HG03439 (cell line): Measurements from ENCODE around the gene GPRASP2.
"Not testable (repeated sequence)": the region's sequence is repeated elsewhere in the genome, so short reads cannot be mapped to it uniquely, and the experiment has no call there.

ENCODE experiments used
- ATAC-seq: cut with Tn5 transposase; IDR thresholded peaks from one replicate; pipeline ENCODE4 v1.9.1; 2021; ENCODE audit warnings: mild to moderate bottlenecking, moderate library complexity; ENCODE audit not compliant: unreplicated experiment

Gene GPRASP2

GRCh38 chrX:102712216-102712966 is at the start of gene GPRASP2:
Gene GPRASP2, plus strand, starts transcription at chrX:102712448. Its CDS starts 2,422 bp downstream, at chrX:102714870.
- ATAC-seq, result no peak

DNA sequence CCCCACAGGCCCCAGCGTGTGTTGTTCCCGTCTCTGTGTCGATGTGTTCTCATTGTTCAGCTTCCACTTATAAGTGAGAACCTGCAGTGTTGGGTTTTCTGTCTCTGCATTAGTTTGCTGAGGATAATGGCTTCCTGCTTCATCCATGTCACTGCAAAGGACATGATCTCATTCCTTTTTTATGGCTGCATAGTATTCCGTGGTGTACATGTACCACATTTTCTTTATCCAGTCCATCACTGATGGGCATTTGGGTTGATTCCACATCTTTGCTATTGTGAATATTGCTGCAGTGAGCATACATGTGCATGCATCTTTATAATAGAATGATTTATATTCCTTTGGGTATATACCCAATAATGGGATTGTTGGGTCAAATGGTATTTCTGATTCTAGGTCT is 48.4 kb upstream of the GPRASP2 start:
- not testable (repeated sequence) for ATAC-seq

GRCh38 chrX:102667034-102667433 is 45.2 kb upstream of the GPRASP2 start:
- ATAC-seq, result not testable (repeated sequence)

- no peak for ATAC-seq
These were observed 42.7 kb upstream of the GPRASP2 start for GRCh38 chrX:102669526-102669925.

GRCh38 chrX:102672856-102673255 is 39.4 kb upstream of the GPRASP2 start:
- no peak for ATAC-seq

DNA sequence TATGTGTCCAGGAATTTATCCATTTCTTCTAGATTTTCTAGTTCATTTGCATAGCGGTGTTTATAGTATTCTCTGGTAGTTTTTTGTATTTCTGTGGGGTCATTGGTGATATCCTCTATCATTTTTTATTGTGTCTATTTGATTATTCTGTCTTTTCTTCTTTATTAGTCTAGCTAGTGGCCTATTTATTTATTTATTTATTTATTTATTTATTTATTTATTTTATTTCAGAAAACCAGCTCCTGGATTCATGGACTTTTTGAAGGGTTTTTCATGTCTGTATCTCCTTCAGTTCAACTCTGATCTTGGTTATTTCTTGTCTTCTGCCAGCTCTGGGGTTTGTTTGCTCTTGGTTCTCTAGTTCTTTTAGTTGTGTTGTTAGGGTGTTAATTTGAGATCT is 34.8 kb upstream of the GPRASP2 start:
- not testable (repeated sequence) for ATAC-seq

DNA sequence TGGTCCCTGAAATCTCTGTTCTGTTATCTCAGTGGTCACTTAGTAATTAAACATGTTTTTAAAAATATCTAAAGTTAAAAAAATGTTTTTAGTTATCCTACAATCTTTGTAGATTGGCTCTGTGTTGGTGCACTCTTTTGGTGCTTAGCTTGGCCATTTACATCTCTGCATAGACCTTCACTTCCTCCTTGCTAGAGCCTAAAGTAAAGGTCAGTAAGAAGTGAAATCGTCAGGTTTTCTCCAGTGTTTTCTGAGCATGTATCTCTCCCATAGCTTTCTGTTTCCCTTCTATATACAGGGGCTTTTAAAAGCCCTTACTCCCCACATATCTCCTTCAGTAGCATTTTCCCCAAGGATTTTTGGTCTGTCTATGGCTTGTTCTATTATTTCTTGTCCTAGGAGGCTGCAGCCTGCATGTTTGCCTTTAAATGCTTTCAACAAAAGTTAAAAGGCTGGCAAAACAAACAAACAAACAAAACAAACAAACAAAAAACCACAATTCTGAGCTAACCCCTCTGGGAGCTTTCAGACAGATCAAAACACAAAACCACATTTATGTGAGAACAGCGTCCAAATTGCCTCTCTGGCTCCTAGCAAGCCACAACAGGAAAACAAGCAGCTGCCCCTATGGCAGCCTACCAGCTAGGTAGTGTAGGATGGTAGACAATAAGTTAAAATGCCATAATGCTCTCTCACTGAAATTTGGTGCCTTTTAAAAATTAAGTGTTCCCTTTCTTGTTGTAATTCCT is 27.3 kb upstream of the GPRASP2 start:
- ATAC-seq, result no peak

DNA sequence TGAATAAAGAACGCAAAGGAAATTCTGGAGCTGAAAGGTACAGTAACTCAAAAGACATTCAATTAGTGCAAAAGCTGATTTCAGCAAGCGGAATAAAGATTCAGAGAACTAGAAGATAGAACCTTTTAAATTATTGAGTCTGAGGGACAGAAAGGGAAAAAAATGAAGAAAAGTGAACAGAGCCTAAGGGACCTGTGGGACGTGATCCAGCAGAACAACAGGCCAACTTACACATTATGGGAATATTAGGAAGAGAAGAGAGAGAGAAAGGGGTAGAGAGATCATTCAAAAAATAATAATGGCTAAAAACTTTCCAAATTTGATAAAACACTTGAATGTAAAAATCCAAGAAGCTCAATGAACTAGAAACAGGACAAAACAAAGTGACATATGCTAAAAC is 17.5 kb upstream of the GPRASP2 start:
- no peak for ATAC-seq

DNA sequence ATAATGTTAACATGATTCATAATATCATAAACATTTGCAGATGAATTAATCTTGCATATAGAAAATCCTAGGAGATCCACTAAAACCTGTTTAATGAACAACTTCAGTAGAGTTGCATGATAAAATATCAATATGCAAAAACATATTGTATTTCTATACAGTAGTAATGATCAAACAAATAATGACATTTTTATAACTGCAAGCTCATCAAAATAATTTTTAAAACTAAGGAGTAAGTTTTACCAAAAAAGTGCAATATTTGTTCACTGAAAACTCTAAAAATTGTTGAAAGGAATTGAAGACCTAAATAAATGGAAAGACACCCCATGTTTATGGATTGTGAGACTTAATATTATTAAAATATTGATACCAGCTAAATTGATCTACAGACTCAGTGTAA is 15.9 kb upstream of the GPRASP2 start:
- ATAC-seq, result no peak

DNA sequence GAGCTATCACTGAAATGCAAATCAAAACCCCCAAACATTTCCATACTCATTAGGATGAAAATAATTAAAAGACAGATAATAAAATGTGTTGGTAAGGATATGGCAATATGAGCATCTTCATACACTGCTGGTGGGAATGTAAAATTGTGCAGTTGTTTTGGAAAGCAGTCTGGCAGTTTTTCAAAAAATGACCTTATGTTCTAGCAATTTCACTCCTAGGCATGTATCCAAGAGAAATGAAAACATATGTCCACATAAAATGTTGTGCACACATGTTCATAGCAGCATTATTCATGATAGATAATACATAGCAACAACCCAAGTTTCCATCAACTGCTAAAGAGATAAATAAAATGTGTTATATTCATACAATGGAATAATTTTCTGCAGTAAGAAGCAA is 14.8 kb upstream of the GPRASP2 start:
- ATAC-seq, result no peak

DNA sequence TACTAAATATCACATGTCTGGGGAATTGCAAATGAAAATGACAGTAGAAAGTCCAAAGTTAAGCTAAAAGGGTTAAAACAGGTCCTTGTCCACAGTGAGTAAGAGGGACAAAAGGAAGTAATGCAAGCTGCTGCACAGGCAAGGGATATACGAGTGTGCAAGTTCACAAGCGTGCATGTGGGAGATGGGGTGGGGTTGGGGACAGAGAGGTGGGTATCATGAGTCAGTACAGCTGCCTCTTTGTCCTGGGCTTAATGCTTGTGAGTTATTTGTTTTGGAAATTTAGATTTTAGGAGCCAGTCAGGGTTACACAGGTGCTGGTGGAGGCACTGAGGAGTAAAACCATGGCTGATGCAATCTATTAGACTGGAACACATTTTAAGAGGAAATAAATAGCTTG is 3.3 kb upstream of the GPRASP2 start:
- no peak for ATAC-seq

- ATAC-seq, result no peak
These were observed 404 bp upstream of the GPRASP2 start for GRCh38 chrX:102711872-102712215.

GRCh38 chrX:102712981-102713625 is 855 bp downstream of the GPRASP2 start:
- no peak for ATAC-seq

DNA sequence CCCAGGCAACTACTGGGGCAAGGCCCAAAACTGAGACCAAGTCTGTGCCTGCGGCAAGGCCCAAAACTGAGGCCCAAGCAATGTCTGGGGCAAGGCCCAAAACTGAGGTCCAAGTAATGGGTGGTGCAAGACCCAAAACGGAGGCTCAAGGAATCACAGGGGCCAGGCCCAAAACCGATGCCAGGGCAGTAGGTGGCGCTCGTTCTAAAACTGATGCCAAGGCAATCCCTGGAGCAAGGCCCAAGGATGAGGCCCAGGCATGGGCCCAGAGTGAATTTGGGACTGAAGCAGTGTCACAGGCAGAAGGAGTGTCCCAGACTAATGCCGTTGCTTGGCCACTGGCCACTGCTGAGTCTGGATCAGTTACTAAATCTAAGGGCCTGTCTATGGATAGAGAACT is 2.7 kb downstream of the GPRASP2 start:
- ATAC-seq, result no peak

- ATAC-seq, result no peak
These were observed 3.7 kb downstream of the GPRASP2 start for GRCh38 chrX:102715967-102716366.

GRCh38 chrX:102720237-102721168 is 8.3 kb downstream of the GPRASP2 start, which contains the start of gene GPRASP3:
Gene GPRASP3, plus strand, starts transcription at chrX:102720743. Its CDS starts 28,253 bp downstream, at chrX:102748996.
- ATAC-seq, result no peak

DNA sequence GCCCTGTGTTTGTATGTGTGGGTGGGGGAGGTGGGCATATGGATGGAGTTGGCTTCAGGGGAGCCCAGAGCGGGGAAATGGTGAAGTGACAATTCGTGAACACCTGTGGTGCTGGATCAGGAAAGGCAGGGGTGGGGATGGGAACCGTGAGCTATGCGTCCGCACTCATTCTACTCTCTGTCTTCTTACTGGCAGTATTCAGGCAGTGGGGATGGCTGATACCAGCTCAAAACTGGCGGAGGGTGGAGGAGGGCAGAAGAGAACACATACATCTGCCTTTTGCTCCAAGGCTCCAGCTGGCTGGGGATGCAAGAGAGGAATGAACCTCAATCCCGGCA is 8.9 kb downstream of the GPRASP2 start:
- not testable (repeated sequence) for ATAC-seq

DNA sequence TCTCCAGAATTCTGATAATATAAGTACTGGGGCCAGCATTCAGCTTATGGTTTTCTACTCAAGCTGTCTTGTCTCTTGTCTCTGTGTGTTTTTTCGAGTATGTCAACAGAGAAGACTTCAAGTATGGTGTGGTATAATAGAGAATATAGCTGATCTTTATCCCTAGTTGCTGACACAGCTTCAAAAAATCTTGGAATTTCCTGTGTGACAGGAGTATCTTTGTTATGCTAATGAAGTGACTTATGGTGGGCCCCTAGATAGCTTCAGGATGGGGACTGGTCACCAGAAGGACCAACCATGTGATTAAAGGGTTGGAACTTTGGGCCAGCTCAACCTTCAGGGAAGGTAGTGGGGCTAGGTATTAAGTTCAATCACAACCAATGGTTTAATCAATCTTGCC is 11.2 kb downstream of the GPRASP2 start:
- ATAC-seq, result no peak

DNA sequence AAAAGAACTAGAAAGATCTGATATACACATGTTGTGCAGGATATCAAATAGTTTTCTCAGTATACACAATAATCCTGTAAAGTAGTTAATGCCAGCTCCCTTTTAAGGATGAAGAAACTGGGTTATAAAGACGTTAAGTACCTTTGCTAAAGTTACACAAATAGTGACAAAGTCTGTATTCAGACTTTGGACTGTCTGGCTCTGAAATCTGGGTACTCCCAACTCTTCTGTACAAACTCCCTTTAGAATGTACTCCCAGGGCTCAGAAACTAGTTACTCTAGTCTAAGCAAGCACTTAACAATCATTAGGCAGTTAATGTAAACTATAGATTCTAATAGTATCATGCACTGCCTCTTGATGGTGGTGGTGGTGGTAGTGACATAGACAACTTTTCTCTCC is 15.5 kb downstream of the GPRASP2 start:
- ATAC-seq, result no peak

DNA sequence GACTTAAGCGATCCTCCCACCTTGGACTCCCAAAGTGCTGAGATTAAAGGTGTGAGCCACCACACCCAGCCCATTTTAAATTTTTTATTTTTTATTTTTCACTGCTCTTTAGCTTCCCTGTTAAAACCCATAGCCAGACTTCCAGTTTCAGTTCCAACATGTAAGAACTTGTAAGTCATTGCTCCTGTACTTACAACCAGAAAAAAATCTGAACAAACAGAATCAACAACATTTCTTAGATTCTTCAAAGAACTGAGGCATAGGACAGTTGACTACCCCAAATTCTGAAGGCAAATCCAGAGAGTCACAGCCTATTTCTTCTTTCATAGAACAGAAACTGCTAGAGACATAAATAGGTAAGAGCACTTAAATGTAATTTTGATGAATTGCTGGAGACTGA is 16.4 kb downstream of the GPRASP2 start:
- no peak for ATAC-seq

- no peak for ATAC-seq
These were observed 27.4 kb downstream of the GPRASP2 start for GRCh38 chrX:102739657-102740056.
